Astrocyte (in vitro differentiated cells and primary cell): ENCODE data around the gene P2RY13. TPM values are rescaled to one million over a fixed set of nuclear protein-coding genes. Genes with fewer than 3 reads are reported as not detected.

Experiments
- DNase-seq: peaks from one replicate; pipeline ENCODE4 v3.0.0-alpha.2; 2010; ENCODE audit warnings: low read depth
- FAIRE-seq: peaks from 2 replicates; lab custom pipeline; 2011; peaks lifted over from hg19 to GRCh38; lab: Jason Lieb, UNC
- H2AFZ ChIP-seq: 2 replicates; pipeline ENCODE4 v1.6.0; 2012; ENCODE audit warnings: low read depth, low read length, inconsistent platforms
- H3K27ac ChIP-seq: 2 replicates; pipeline ENCODE4 v1.5.1; 2011; ENCODE audit warnings: low read depth, low read length, inconsistent platforms
- H3K27me3 ChIP-seq: 2 replicates; pipeline ENCODE4 v1.6.0; 2011; ENCODE audit warnings: low read length, inconsistent platforms; ENCODE audit not compliant: insufficient read depth
- H3K36me3 ChIP-seq: 2 replicates; pipeline ENCODE4 v1.5.1; 2011; ENCODE audit warnings: low read length, inconsistent platforms; ENCODE audit not compliant: insufficient read depth
- H3K4me1 ChIP-seq: 2 replicates; pipeline ENCODE4 v1.5.1; 2011; ENCODE audit warnings: low read length, inconsistent platforms; ENCODE audit not compliant: insufficient read depth
- H3K4me2 ChIP-seq: 2 replicates; pipeline ENCODE4 v1.6.0; 2012; ENCODE audit warnings: low read length, inconsistent platforms
- H3K4me3 ChIP-seq: 2 replicates; pipeline ENCODE4 v1.5.1; 2011; ENCODE audit warnings: low read depth, mild to moderate bottlenecking, low read length, inconsistent platforms; ENCODE audit not compliant: insufficient read depth
- H3K79me2 ChIP-seq: 2 replicates; pipeline ENCODE4 v1.6.0; 2012; ENCODE audit warnings: mild to moderate bottlenecking, low read length, inconsistent platforms; ENCODE audit not compliant: insufficient read depth
- H3K9ac ChIP-seq: 2 replicates; pipeline ENCODE4 v1.6.0; 2012; ENCODE audit warnings: mild to moderate bottlenecking, low read length, inconsistent platforms
- H3K9me3 ChIP-seq: 2 replicates; pipeline ENCODE4 v1.5.1; 2012; ENCODE audit warnings: low read depth, mild to moderate bottlenecking, low read length, inconsistent platforms; ENCODE audit not compliant: insufficient read depth
- H4K20me1 ChIP-seq: 2 replicates; pipeline ENCODE4 v1.6.0; 2012; ENCODE audit warnings: low read length, inconsistent platforms; ENCODE audit not compliant: insufficient read depth
- H3K27ac Mint-ChIP-seq: one replicate; pipeline ENCODE4 v1.8.0; 2021; ENCODE audit warnings: mild to moderate bottlenecking, mixed read lengths; ENCODE audit not compliant: unreplicated experiment
- H3K27me3 Mint-ChIP-seq: one replicate; pipeline ENCODE4 v1.8.0; 2021; ENCODE audit warnings: low read depth, mixed read lengths; ENCODE audit not compliant: unreplicated experiment
- H3K36me3 Mint-ChIP-seq: one replicate; pipeline ENCODE4 v1.8.0; 2021; ENCODE audit warnings: low read depth, mixed read lengths; ENCODE audit not compliant: unreplicated experiment
- H3K4me1 Mint-ChIP-seq: one replicate; pipeline ENCODE4 v1.8.0; 2021; ENCODE audit warnings: low read depth, mixed read lengths; ENCODE audit not compliant: unreplicated experiment
- H3K4me3 Mint-ChIP-seq: one replicate; pipeline ENCODE4 v1.8.0; 2021; ENCODE audit warnings: mild to moderate bottlenecking, moderate library complexity, mixed read lengths; ENCODE audit not compliant: unreplicated experiment
- H3K9me3 Mint-ChIP-seq: one replicate; pipeline ENCODE4 v1.8.0; 2021; ENCODE audit warnings: mild to moderate bottlenecking, mixed read lengths; ENCODE audit not compliant: unreplicated experiment
- CTCF ChIP-seq: IDR thresholded peaks from 2 replicates; pipeline ENCODE4 v1.5.1; 2011; ENCODE audit warnings: low read depth, mild to moderate bottlenecking, inconsistent platforms, low read length, moderate library complexity; ENCODE audit not compliant: insufficient read depth
- EZH2 ChIP-seq: IDR thresholded peaks from 2 replicates; pipeline ENCODE4 v1.6.1; 2012; ENCODE audit warnings: mild to moderate bottlenecking, low read length, inconsistent platforms; ENCODE audit not compliant: insufficient read depth
- total RNA-seq: library from RNA; stranded (reverse); gene quantifications from 2 replicates; pipeline ENCODE4 v1.2.1, GENCODE V29; 2021

P2RY13 gene
- total RNA-seq, 1 donor from 2014 or later: not detected

- Histone ChIP-seq H2AFZ (peak overlapping the region; percentile 16), H3K4me3 (peak overlapping the region; percentile 46), H4K20me1 (no peaks in the 10 kb centered on the region), H3K27ac (peak overlapping the region; percentile 89), H3K4me2 (peak overlapping the region; percentile 83), H3K79me2 (no peaks in the 10 kb centered on the region), H3K9ac (peak overlapping the region; percentile 52), H3K9me3 (no peaks in the 10 kb centered on the region), H3K27me3 (no peaks in the 10 kb centered on the region), H3K4me1 (peaks cover 31% of the 10 kb centered on the region), H3K36me3 (no peaks in the 10 kb centered on the region)
- H3K27me3 Mint-ChIP-seq: no peaks in the 10 kb centered on the region
- TF ChIP-seq EZH2: no peak
- no peaks in the 10 kb centered on the region for H3K9me3 Mint-ChIP-seq
- H3K36me3 Mint-ChIP-seq: peaks cover 3% of the 10 kb centered on the region
- peaks cover 68% of the 10 kb centered on the region for H3K4me1 Mint-ChIP-seq
- no peak overlapping the region for H3K4me3 Mint-ChIP-seq
- no peak for DNase-seq
- H3K27ac Mint-ChIP-seq: peak overlapping the region; percentile 99
- no peak for FAIRE-seq
Observed at GRCh38 chr3:151305775-151306151, 23.6 kb downstream of the P2RY13 start.

- FAIRE-seq: peak; percentile 100
- peaks cover 31% of the 10 kb centered on the region for H3K4me1 ChIP-seq
- no peaks in the 10 kb centered on the region for H3K9me3 ChIP-seq
- Mint-ChIP-seq H3K27me3 (no peaks in the 10 kb centered on the region), H3K4me3 (peak overlapping the region; percentile 66), H3K27ac (peak overlapping the region; percentile 99), H3K9me3 (no peaks in the 10 kb centered on the region), H3K36me3 (peaks cover 3% of the 10 kb centered on the region), H3K4me1 (peaks cover 71% of the 10 kb centered on the region)
- H3K4me2 ChIP-seq: peak overlapping the region; percentile 83
- no peaks in the 10 kb centered on the region for H3K27me3 ChIP-seq
- H3K36me3 ChIP-seq: no peaks in the 10 kb centered on the region
- peak overlapping the region; percentile 52 for H3K9ac ChIP-seq
- H3K4me3 ChIP-seq: peak overlapping the region; percentile 46
- H3K79me2 ChIP-seq: no peaks in the 10 kb centered on the region
- TF ChIP-seq EZH2 (no peak), CTCF (no peak)
- DNase-seq: peak; percentile 99
- no peaks in the 10 kb centered on the region for H4K20me1 ChIP-seq
- peak overlapping the region; percentile 89 for H3K27ac ChIP-seq
- no peak overlapping the region for H2AFZ ChIP-seq
Observed at GRCh38 chr3:151305060-151305774, 24.1 kb downstream of the P2RY13 start.

- Histone ChIP-seq H4K20me1 (no peaks in the 10 kb centered on the region), H3K9ac (no peak overlapping the region), H3K79me2 (no peaks in the 10 kb centered on the region), H3K27me3 (no peaks in the 10 kb centered on the region), H3K4me3 (no peak overlapping the region), H3K4me2 (no peak overlapping the region), H3K27ac (no peak overlapping the region), H3K36me3 (no peaks in the 10 kb centered on the region), H3K4me1 (peaks cover 31% of the 10 kb centered on the region), H3K9me3 (no peaks in the 10 kb centered on the region), H2AFZ (no peak overlapping the region)
- DNase-seq: no peak
- Mint-ChIP-seq H3K9me3 (no peaks in the 10 kb centered on the region), H3K4me1 (peaks cover 68% of the 10 kb centered on the region), H3K4me3 (peak overlapping the region; percentile 29), H3K27me3 (no peaks in the 10 kb centered on the region), H3K36me3 (peaks cover 3% of the 10 kb centered on the region), H3K27ac (peak overlapping the region; percentile 55)
- no peak for FAIRE-seq
- TF ChIP-seq EZH2 (no peak), CTCF (no peak)
Observed at GRCh38 chr3:151303751-151304150, 25.6 kb downstream of the P2RY13 start.
